ENCODE data around the gene DEFB123. TPM values are rescaled to one million over a fixed set of nuclear protein-coding genes. Genes with fewer than 3 reads are reported as not detected.
"Not testable (repeated sequence)": the region's sequence is repeated elsewhere in the genome, so short reads cannot be mapped to it uniquely, and the experiment has no call there.

The DEFB123 gene
- total RNA-seq, 3 donors from 2014 or later, result not detected

- Histone ChIP-seq H3K4me3 (no peak overlapping the region), H3K9me3 (no peaks in the 10 kb centered on the region), H3K27me3 (no peaks in the 10 kb centered on the region), H3K27ac (no peak overlapping the region), H3K4me1 (no peaks in the 10 kb centered on the region), H3K36me3 (no peaks in the 10 kb centered on the region)
- TF ChIP-seq POLR2A (IDR thresholded peaks at IDR 0.05), result no peak
- TF ChIP-seq CTCF (IDR thresholded peaks at IDR 0.05), result no peak
- no peak for TF ChIP-seq POLR2AphosphoS5 (IDR thresholded peaks at IDR 0.05)
- intact Hi-C loops (cut with DNase I; ENCODE audit: low total_unique reads), result no loop called here
- no peak for DNase-seq (ENCODE audit: low spot score in 2 of 2)
Measured at GRCh38 chr20:31410011-31410410, 30.4 kb upstream of the DEFB123 start.

DNA sequence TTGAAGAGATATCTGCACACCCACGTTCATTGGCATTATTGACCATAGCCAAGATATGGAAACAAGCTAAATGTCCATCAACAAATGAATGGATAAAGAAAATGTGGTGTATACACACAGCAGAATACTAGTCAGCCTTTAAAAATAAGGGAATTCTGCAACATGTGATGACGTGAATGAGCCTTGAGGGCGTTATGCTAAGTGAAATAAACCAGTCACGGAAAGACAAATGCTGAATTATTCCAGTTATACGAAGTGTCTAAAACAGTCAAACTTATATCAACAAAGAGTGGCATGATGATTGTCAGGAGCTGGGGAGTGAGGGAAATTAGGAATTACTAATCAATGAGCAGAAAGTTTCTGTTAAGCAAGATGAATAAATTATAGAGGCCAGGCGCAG lies 26.1 kb upstream of the DEFB123 start:
- no peaks in the 10 kb centered on the region for H3K9me3 ChIP-seq
- TF ChIP-seq POLR2AphosphoS5 (IDR thresholded peaks at IDR 0.05), result no peak
- no peak for TF ChIP-seq CTCF (IDR thresholded peaks at IDR 0.05)
- no peak for TF ChIP-seq POLR2A (IDR thresholded peaks at IDR 0.05)
- intact Hi-C loops (cut with DNase I; ENCODE audit: low total_unique reads), result no loop called here
- no peak for DNase-seq (ENCODE audit: low spot score in 2 of 2)
- no peaks in the 10 kb centered on the region for H3K27me3 ChIP-seq
- H3K4me3 ChIP-seq, result no peak overlapping the region
- H3K27ac ChIP-seq, result no peak overlapping the region
- H3K4me1 ChIP-seq, result no peaks in the 10 kb centered on the region
- H3K36me3 ChIP-seq, result no peaks in the 10 kb centered on the region

GRCh38 chr20:31415653-31416052 lies 24.8 kb upstream of the DEFB123 start:
- no peaks in the 10 kb centered on the region for H3K27me3 ChIP-seq
- H3K36me3 ChIP-seq, result no peaks in the 10 kb centered on the region
- intact Hi-C loops (cut with DNase I; ENCODE audit: low total_unique reads), result no loop called here
- H3K9me3 ChIP-seq, result no peaks in the 10 kb centered on the region
- no peak for DNase-seq (ENCODE audit: low spot score in 2 of 2)
- H3K27ac ChIP-seq, result no peak overlapping the region
- no peak overlapping the region for H3K4me3 ChIP-seq
- H3K4me1 ChIP-seq, result no peaks in the 10 kb centered on the region
- no peak for TF ChIP-seq POLR2AphosphoS5 (IDR thresholded peaks at IDR 0.05)
- no peak for TF ChIP-seq POLR2A (IDR thresholded peaks at IDR 0.05)
- no peak for TF ChIP-seq CTCF (IDR thresholded peaks at IDR 0.05)

GRCh38 chr20:31418307-31418706 lies 22.1 kb upstream of the DEFB123 start:
- TF ChIP-seq CTCF (IDR thresholded peaks at IDR 0.05) (no peak), POLR2AphosphoS5 (IDR thresholded peaks at IDR 0.05) (no peak), POLR2A (IDR thresholded peaks at IDR 0.05) (no peak)

GRCh38 chr20:31425797-31426196 lies 14.6 kb upstream of the DEFB123 start:
- TF ChIP-seq CTCF (IDR thresholded peaks at IDR 0.05), result no peak
- TF ChIP-seq POLR2AphosphoS5 (IDR thresholded peaks at IDR 0.05), result no peak
- TF ChIP-seq POLR2A (IDR thresholded peaks at IDR 0.05), result no peak
- Histone ChIP-seq H3K27ac (no peak overlapping the region), H3K4me1 (no peaks in the 10 kb centered on the region), H3K36me3 (no peaks in the 10 kb centered on the region), H3K27me3 (no peaks in the 10 kb centered on the region), H3K4me3 (no peak overlapping the region), H3K9me3 (peaks cover 0 to 8% of the 10 kb centered on the region in 2 donors)
- DNase-seq (ENCODE audit: low spot score in 2 of 2), result no peak
- intact Hi-C loops (cut with DNase I; ENCODE audit: low total_unique reads), result no loop called here

More at GRCh38 chr20:31418307-31418706, 22.1 kb upstream of the DEFB123 start:
- Histone ChIP-seq H3K4me3 (no peak overlapping the region), H3K36me3 (no peaks in the 10 kb centered on the region), H3K27me3 (no peaks in the 10 kb centered on the region), H3K27ac (no peak overlapping the region), H3K9me3 (no peaks in the 10 kb centered on the region), H3K4me1 (no peaks in the 10 kb centered on the region)
- DNase-seq (ENCODE audit: low spot score in 2 of 2), result no peak
- intact Hi-C loops (cut with DNase I; ENCODE audit: low total_unique reads), result no loop called here

DNA sequence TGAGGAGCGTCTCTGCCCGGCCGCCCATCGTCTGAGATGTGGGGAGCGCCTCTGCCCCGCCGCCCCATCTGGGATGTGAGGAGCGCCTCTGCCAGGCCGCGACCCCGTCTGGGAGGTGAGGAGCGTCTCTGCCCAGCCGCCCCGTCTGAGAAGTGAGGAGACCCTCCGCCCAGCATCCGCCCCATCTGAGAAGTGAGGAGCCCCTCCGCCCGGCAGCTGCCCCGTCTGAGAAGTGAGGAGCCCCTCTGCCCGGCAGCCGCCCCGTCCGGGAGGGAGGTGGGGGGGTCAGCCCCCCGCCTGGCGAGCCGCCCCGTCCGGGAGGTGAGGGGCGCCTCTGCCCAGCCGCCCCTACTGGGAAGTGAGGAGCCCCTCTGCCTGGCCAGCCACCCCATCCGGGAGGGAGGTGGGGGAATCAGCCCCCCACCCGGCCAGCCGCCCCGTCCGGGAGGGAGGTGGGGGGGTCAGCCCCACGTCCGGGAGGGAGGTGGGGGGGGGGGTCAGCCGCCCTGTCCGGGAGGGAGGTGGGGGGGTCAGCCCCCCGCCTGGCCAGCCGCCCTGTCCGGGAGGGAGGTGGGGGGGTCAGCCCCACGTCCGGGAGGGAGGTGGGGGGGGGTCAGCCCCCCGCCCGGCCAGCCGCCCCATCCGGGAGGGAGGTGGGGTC lies 13.4 kb upstream of the DEFB123 start:
- H3K9me3 ChIP-seq; H3K27me3 ChIP-seq; H3K36me3 ChIP-seq; intact Hi-C loops (cut with DNase I; ENCODE audit: low total_unique reads); H3K4me3 ChIP-seq; H3K4me1 ChIP-seq; H3K27ac ChIP-seq; DNase-seq (ENCODE audit: low spot score in 2 of 2): not testable (repeated sequence)

DNA sequence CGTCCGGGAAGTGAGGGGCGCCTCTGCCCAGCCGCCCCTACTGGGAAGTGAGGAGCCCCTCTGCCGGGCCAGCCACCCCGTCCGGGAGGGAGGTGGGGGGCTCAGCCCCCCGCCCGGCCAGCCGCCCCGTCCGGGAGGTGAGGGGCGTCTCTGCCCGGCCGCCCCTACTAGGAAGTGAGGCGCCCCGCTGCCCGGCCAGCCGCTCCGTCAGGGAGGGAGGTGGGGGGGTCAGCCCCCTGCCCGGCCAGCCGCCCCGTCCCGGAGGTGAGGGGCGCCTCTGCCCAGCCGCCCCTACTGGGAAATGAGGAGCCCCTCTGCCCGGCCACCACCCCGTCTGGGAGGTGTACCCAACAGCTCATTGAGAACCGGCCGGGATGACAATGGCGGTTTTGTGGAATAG lies 12.9 kb upstream of the DEFB123 start:
- H3K27me3 ChIP-seq; H3K4me1 ChIP-seq; DNase-seq (ENCODE audit: low spot score in 2 of 2); H3K27ac ChIP-seq; H3K4me3 ChIP-seq; H3K9me3 ChIP-seq; H3K36me3 ChIP-seq; intact Hi-C loops (cut with DNase I; ENCODE audit: low total_unique reads): not testable (repeated sequence)
